Measurements from ENCODE around the gene PAGE4.

PAGE4 gene

GRCh38 chrX:49829016-49829415, at the start of gene PAGE4:
Gene PAGE4 (plus strand): TSS chrX:49829303. CDS start chrX:49830429, 1,126 bp downstream.
- no peak for DNase-seq

- no peak for DNase-seq
These were observed 44.3 kb upstream of the PAGE4 start for GRCh38 chrX:49784747-49785280.

GRCh38 chrX:49792376-49792775, 36.7 kb upstream of the PAGE4 start:
- no peak for DNase-seq

DNA sequence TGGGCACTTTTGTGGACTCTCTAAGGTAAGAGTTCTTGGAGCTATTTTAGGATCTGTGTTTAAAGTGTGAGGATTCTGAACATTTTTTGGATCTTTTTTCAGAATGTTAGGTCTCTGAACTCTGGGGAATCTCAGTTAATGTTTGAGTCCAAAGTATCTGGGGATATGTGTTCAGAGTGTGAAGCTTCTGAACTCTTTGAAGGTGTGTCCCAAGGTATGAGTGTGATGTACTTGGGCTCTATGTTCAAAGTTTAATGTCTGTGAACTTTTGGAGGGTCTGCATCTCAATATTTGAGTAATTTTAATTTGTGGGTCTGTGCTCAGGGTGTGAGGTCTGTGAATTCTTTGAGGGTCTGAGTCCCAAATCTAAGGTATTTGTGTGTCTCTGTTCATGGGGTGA, 35.4 kb upstream of the PAGE4 start:
- no peak for DNase-seq

- no peak for DNase-seq
These were observed 29.3 kb upstream of the PAGE4 start for GRCh38 chrX:49799828-49800227.

GRCh38 chrX:49809891-49810632, 19.0 kb upstream of the PAGE4 start:
- no peak for DNase-seq

DNA sequence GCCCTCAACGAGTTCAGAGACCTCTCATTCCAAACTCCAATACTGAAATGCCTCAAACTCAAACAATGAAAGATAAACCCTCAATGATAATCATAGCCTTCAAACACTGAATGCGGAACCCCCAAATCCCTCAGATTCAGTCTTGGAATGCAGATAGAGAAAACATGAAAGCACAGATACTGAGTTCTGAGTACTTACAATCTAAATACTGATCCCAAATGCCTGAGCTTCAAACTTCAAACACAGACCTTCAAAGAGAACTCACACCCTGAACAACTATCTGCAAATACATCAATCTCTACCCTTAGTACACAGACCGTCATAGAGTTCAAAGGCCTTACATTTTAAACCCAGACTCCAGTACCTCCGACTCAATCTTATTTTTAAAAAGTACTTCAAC, 16.9 kb upstream of the PAGE4 start:
- no peak for DNase-seq

DNA sequence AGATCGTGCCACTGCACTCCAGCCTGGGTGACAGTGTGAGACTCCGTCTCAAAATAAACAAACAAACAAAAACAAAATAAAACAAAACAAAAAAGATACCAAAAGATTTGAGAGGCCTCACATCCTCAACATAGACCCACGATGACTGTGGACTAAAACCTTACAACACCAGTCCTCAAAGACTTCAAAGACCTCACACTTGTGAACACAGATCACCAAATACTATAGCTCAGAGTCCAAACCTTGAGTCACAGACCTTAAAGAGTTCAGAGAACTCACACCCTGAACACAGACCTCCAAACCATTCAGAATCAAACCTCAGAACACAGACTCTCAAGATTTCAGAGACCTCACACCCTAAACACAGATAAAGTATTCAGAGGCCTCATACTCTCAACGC, 12.7 kb upstream of the PAGE4 start:
- no peak for DNase-seq

DNA sequence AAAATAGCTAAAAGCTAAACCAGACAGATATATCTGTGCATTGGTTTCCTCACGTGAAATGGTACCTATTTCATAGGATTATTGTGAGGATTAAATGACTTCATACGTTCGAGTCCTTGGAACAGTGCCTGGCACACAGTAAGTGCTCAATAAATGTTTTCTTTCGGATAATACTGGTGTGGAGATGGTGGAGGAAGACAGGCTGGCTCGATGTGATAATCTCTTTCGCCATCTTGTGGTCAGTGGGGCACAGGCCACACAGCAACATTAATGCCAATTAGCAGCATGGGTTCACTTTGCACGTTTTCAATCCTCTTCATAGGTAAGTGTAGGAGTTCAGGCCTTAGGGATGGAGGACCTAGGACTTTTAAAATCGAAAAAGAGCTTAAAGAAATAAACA, 9.3 kb downstream of the PAGE4 start:
- DNase-seq = no peak

DNA sequence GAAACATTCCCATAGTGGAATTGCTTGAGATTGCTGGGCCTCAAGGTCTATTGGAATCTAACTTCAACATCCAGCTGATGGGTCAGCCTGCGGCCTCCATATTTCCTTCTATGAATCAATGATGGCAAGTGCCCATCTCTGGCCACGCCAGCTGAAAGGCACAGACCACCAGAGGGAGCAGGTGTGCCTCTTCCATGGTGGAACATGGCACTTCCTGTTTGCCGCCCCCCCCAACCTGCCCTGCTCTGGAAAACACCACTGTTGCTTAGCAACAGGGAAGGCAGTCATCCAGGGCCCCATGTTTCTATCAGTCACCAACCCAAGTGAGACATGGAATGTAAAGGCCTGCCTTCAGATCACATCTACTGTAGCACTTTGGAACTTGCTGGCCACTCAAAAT, 11.6 kb downstream of the PAGE4 start:
- peak; percentile 30 for DNase-seq

- no peak for DNase-seq
These were observed 13.5 kb downstream of the PAGE4 start for GRCh38 chrX:49842621-49843020.

GRCh38 chrX:49844611-49845010, 15.5 kb downstream of the PAGE4 start:
- no peak for DNase-seq

DNA sequence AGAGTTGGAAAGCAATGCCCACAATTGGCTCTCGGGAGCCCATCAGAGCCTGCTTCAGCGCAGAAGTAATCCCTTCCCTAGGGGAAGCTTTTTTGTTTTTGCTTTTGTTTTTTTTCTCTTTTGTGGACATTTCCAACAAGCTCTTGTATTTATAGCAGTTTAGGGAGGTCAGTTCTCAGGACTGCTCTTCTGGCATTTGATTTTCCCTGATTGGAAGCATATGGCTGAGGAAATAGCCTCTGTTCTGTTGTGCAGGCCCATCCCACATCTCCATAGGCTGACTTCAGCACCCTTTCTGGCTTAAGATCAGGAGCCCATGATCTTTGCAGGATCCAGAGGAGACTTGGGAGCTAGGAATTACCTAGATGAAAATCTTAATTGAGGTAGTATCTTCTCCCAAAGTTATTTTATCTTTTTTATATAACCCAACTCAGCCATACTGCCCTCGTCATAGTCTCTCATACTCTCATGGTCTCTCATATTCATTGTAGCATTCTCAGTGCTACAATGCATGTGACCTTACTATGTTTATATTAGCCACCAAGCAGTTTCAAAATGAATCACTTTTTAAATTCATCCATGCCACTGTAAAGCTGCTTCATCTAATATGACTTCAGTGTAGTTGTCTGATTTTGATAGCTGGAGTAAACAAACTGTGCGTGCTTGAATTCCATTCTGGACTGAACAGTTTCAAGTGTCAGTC, 16.7 kb downstream of the PAGE4 start:
- no peak for DNase-seq

DNA sequence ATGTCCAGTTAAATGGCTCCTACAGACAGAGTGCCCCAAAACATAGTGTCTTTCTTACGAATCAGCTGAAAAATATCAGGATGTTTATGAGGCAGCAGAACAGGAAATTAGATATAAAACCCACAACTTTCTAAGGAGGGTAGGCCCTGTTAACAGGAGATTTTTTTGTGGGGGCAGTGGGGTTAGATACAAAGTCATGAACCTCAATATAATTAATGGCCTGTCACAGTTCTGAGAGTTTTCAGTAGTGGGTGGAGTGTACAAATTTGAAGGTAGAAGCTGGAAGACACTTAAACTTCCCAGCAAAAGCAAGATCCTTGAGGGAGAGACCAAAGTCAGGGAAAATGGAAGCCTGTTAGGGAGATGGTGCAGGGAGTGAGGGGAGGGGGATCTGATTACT, 17.4 kb downstream of the PAGE4 start:
- DNase-seq = no peak

DNA sequence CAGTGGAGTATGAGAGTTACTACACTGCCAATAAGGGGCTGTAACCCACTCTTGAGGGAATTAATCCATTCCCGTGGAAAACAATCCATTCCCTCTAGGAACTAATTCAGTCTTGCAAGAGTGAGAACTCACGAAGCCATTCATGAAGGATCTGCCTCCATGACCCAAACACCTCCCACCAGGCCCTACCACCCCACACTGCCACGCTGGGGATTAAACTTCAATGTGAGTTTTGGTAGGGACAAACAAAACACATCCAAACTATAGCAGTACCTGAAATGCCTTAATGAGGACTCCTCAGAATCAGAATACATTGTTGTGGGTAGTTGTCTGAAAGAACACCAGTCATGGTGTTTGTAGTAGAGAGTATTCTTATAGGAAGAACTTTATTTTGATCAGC, 19.2 kb downstream of the PAGE4 start:
- DNase-seq = no peak

GRCh38 chrX:49850028-49850427, 20.9 kb downstream of the PAGE4 start:
- DNase-seq = no peak

DNA sequence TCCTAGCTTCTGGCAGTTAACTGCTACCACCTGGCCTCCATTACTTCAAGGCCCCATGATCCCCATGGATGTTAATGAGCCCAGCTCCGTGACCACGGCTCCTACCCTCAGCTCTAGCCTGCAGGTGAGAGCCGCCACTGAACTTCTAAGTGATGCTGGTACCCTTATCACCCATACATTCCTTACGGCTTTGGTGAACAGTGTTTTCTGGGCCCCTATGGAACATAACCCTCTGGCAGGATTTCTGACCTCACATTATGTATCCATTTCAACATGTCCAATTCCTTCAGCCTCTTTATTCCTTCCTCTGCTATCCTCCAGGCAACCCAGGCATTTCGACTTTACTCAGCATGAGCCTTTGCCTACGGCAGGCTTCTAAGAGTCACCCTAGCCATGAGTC, 24.6 kb downstream of the PAGE4 start:
- DNase-seq = no peak

- DNase-seq = no peak
These were observed 27.7 kb downstream of the PAGE4 start for GRCh38 chrX:49856819-49857218.

DNA sequence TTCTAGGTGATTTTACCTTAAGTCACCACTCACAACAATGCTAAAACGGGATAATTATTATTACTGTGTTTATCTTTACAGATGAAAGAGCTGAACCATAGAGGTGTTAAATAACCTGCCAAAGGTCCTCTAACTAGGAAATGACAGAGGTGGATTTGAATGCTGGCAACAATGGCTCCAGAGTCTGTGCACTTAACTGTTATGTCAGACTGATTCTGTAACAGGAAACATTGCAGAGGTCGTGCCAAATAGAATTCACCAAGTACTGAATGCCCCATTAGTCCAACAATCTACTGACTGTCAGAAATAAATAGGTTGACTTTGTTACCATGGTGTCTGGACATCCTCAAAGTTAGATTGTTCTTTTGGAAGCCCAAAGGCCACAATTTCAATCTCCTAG, 29.2 kb downstream of the PAGE4 start:
- DNase-seq = no peak

DNA sequence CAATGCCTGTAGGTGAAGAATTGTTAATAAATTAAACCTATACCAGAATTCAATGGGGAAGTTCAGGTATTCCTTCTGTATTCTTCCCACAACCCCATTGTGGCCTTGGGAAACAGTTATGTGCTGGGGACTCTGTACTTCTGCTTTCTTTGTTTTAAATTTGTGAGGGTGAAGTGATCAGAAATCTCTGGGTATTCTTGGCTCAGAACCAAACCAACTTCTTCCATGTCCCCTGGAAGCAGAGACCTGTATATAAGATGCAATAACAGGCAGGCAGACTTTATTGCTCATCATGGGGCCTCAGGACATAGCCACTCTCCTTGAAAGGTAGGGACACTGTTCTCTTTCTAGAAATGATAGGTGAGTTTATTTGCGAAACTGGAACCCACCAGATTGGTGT, 30.4 kb downstream of the PAGE4 start:
- no peak for DNase-seq

DNA sequence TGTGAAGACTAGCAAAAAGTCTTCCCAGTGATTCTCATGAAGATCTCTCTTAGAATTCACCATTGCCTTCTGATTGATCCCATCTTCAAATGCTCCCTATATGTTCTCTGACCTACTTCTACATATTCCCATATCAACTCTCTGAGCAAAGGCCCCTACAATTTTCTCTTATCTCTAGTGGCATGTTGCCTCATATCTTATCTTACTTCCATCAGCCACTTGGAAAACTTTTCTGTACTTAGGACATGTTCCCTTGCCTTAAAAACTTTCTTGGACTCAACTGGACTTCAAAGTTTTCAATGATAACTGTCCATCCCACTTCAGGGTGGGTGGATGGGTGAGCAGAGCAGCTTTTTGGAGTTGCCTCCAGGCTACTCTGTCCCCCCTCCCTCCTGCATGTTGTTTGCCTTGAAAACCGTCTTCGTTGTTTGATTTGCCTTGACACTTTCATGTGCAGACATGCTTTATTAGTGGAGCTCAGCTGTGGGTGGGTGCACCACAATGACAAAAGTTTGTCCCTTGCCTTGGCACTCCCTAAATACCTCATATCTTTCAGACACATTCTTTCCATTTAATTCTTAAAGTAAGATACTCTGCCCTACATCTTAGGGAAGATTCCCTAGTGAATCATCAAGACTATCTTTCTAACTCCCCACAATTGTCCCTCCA, 31.9 kb downstream of the PAGE4 start:
- DNase-seq = no peak

GRCh38 chrX:49862093-49862492, 33.0 kb downstream of the PAGE4 start:
- DNase-seq = no peak

DNA sequence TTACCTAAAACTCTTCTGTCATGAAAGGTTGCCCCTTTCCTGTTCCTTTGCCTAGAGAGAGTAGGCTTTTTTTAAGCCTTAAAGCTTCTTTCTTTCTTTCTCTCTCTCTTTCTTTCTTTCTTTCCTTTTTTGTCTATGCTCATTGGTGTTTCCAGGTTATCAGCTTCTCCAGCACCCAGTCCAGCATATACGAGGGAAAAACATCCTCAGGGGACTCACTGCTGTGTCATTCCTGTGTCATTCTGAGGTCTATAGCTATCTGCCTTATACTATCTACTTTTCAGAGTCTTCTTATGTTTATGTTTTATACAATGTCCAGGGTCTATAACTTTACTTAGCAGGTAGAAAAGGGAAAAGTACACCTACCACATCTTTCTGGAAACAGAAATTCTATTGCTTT, 39.6 kb downstream of the PAGE4 start:
- DNase-seq = no peak

- peak; percentile 54 for DNase-seq
These were observed 47.6 kb downstream of the PAGE4 start for GRCh38 chrX:49876750-49877149.
